Stimulated activated CD8-positive, alpha-beta memory T cell treated with anti-CD3 and anti-CD28 coated beads, Interleukin-4, amount 100 ng/mL, for 4 hours (primary cell): Measurements from ENCODE around the gene EGLN2.
"Not testable (repeated sequence)": the region's sequence is repeated elsewhere in the genome, so short reads cannot be mapped to it uniquely, and the experiment has no call there.

Experiments
- DNase-seq, 2 donors: peaks; one replicate each; pipeline ENCODE4 v3.0.0-alpha.2; 2020; ENCODE audit warnings: low read depth in 2 of 2, low spot score in 1 of 2

EGLN2 gene

GRCh38 chr19:40815223-40815622 is 16.2 kb downstream of the EGLN2 start:
- no peak for DNase-seq

- DNase-seq, result peak; percentile 50 to 52
These were observed 19.7 kb downstream of the EGLN2 start for GRCh38 chr19:40818480-40819399.

- DNase-seq, result peak in 1 of 2 donors; percentile 52
These were observed 20.7 kb downstream of the EGLN2 start for GRCh38 chr19:40819479-40820234.

GRCh38 chr19:40822161-40822560 is 23.2 kb downstream of the EGLN2 start:
- no peak for DNase-seq

- not testable (repeated sequence) for DNase-seq
These were observed 23.9 kb downstream of the EGLN2 start for GRCh38 chr19:40822704-40823553.

- DNase-seq, result not testable (repeated sequence)
These were observed 25.9 kb downstream of the EGLN2 start for GRCh38 chr19:40824916-40825315.

- DNase-seq, result not testable (repeated sequence)
These were observed 26.6 kb downstream of the EGLN2 start for GRCh38 chr19:40825460-40826095.

- DNase-seq, result not testable (repeated sequence)
These were observed 27.3 kb downstream of the EGLN2 start for GRCh38 chr19:40826312-40826698.

GRCh38 chr19:40826699-40827385 is 27.9 kb downstream of the EGLN2 start:
- peak in 1 of 2 donors; percentile 40 for DNase-seq

- DNase-seq, result no peak
These were observed 28.6 kb downstream of the EGLN2 start for GRCh38 chr19:40827386-40828247.

- no peak for DNase-seq
These were observed 30.2 kb downstream of the EGLN2 start for GRCh38 chr19:40829205-40829604.

- DNase-seq, result not testable (repeated sequence)
These were observed 31.8 kb downstream of the EGLN2 start for GRCh38 chr19:40830741-40831140.

- DNase-seq, result no peak
These were observed 32.8 kb downstream of the EGLN2 start for GRCh38 chr19:40831502-40832430.

- DNase-seq, result not testable (repeated sequence)
These were observed 33.4 kb downstream of the EGLN2 start for GRCh38 chr19:40832431-40832790.

- not testable (repeated sequence) for DNase-seq
These were observed 34.9 kb downstream of the EGLN2 start for GRCh38 chr19:40833728-40834533.

GRCh38 chr19:40836754-40837429 is 37.9 kb downstream of the EGLN2 start:
- no peak for DNase-seq

GRCh38 chr19:40838477-40838876 is 39.5 kb downstream of the EGLN2 start:
- not testable (repeated sequence) for DNase-seq
